ENCODE measurements around the gene DMRT3.

DNA sequence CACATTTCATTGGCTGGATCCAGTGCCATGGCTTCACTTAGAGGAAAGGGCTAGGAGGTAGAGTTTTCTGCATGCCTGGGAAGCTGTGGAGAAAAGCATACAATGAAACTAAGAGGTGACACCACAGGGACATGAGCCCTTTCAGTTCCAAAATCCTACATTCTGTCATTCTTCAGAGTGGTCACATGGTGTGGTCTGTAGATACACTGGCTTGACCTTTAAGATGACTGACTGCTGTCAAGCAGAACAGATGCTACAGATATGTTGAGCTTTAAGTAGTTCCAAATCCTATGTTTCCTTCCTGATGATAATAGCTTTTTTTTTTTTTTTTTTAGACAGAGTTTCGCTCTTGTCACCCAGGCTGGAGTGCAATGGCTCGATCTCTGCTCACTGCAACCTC, 26.2 kb downstream of the DMRT3 start:
- TF ChIP-seq CTCF (IDR thresholded peaks at IDR 0.05; ENCODE audit: poor library complexity) (no peak), EZH2 (IDR thresholded peaks at IDR 0.05; ENCODE audit: borderline replicate concordance) (no peak)
